Esophagus squamous epithelium (tissue), 5 donors: ENCODE measurements around the gene BDKRB2. TPM values are rescaled to one million over a fixed set of nuclear protein-coding genes. Genes with fewer than 3 reads are reported as not detected.
A peak's percentile ranks its signal among the peaks of the same experiment; 100 is the strongest.

Experiments
- DNase-seq: peaks from one replicate; lab custom pipeline; 2025; lab: John Stamatoyannopoulos, UW
- H3K27ac ChIP-seq, 4 donors: fragments of 200-600 bp; sonication (generic); one replicate each; pipeline ENCODE4 v1.5.1; 2016 to 2019; ENCODE audit warnings: mild to moderate bottlenecking in 1 of 4
- H3K27me3 ChIP-seq, 4 donors: fragments of 200-600 bp; sonication (generic); 1 replicate in 3 of 4; 2 replicates in 1 of 4; pipeline versions ENCODE4 v1.5.1 to v1.6.0; 2017 to 2021; ENCODE audit warnings: antibody characterized with exemption in 1 of 4
- H3K36me3 ChIP-seq, 3 donors: fragments of 200-600 bp; sonication (generic); one replicate each; pipeline ENCODE4 v1.5.1; 2016 to 2019
- H3K4me1 ChIP-seq, 3 donors: fragments of 200-600 bp; sonication (generic); one replicate each; pipeline ENCODE4 v1.5.1; 2017 to 2019
- H3K4me3 ChIP-seq, 4 donors: fragments of 200-600 bp; sonication (generic); 1 replicate in 3 of 4; 2 replicates in 1 of 4; pipeline ENCODE4 v1.5.1; 2016 to 2019; ENCODE audit warnings: mild to moderate bottlenecking in 2 of 4, moderate library complexity in 1 of 4
- H3K9me3 ChIP-seq, 3 donors: fragments of 200-600 bp; sonication (generic); one replicate each; pipeline ENCODE4 v1.5.1; 2016 to 2019
- CTCF ChIP-seq, 6 experiments: fragments of 450-650 bp in 4 of 6; fragments of 200-600 bp in 2 of 6; sonication (generic) in 2 of 6; IDR thresholded peaks; one replicate each; pipeline ENCODE4 v1.5.1; 2016 to 2019; ENCODE audit warnings: antibody characterized with exemption in 6 of 6, mild to moderate bottlenecking in 4 of 6, moderate library complexity in 4 of 6
- POLR2A ChIP-seq, 4 donors: fragments of 450-650 bp; IDR thresholded peaks; one replicate each; pipeline ENCODE4 v1.6.1; 2017; ENCODE audit warnings: antibody characterized with exemption in 4 of 4, mild to moderate bottlenecking in 4 of 4, moderate library complexity in 3 of 4
- WGBS, 2 donors: methylation state at CpG; one replicate each; pipeline ENCODE4 v1.1.5; 2018; 5-methylcytosine and 5-hydroxymethylcytosine counted together
- intact Hi-C: fragments of 100-400 bp; cut with DNase I; formaldehyde crosslinking; loops from one replicate; pipeline ENCODE4 v1.15.0; 2022
- total RNA-seq, 4 donors: library from RNA; depleted of rRNA; stranded (reverse); fragments of >200 nt; gene quantifications; one replicate each; pipeline ENCODE4 v1.1.0, GENCODE V29; 2016
- donor health status: DM: yes; HTN: yes; CAD: no.

The BDKRB2 gene
- total RNA-seq, 4 donors from 2014 or later, result 18.8 to 31.2 (median 20.0) TPM

GRCh38 chr14:96272777-96273473 is 68.3 kb downstream of the BDKRB2 start:
- WGBS, 2 donors, result 9 to 41% methylated on average over 2 to 3 of the region's 3 CpGs

GRCh38 chr14:96273629-96274028 is 69.0 kb downstream of the BDKRB2 start:
- WGBS, 2 donors, result 72 to 78% methylated on average over 3 to 5 of the region's 5 CpGs

More at GRCh38 chr14:96272777-96273473, 68.3 kb downstream of the BDKRB2 start:
- Histone ChIP-seq H3K4me1 (peaks cover 22 to 62% (median 36%) of the 10 kb centered on the region in 3 donors), H3K27me3 (no peaks in the 10 kb centered on the region), H3K36me3 (no peaks in the 10 kb centered on the region), H3K27ac (no peak overlapping the region), H3K9me3 (peaks cover 0 to 6% (median 5%) of the 10 kb centered on the region in 3 donors), H3K4me3 (no peak overlapping the region)
- intact Hi-C loops, result no loop called here
- TF ChIP-seq POLR2A (IDR thresholded peaks at IDR 0.05) (no peak), CTCF (IDR thresholded peaks at IDR 0.05) (peak in 1 of 6 experiments; percentile 8)
- DNase-seq, result no peak

GRCh38 chr14:96274122-96274521 is 69.5 kb downstream of the BDKRB2 start:
- WGBS, 2 donors, result 89% methylated on average over 5 of the region's 5 CpGs
- Histone ChIP-seq H3K36me3 (no peaks in the 10 kb centered on the region), H3K4me3 (no peak overlapping the region), H3K27me3 (no peaks in the 10 kb centered on the region), H3K27ac (peak overlapping the region in 3 of 4 donors; percentile 14 to 26 (median 14)), H3K9me3 (peaks cover 0 to 16% (median 11%) of the 10 kb centered on the region in 3 donors), H3K4me1 (peaks cover 17 to 50% (median 24%) of the 10 kb centered on the region in 3 donors)
- no peak for TF ChIP-seq CTCF (IDR thresholded peaks at IDR 0.05)
- no peak for TF ChIP-seq POLR2A (IDR thresholded peaks at IDR 0.05)
- intact Hi-C loops, result loop anchor here (2.0 kb wide), 1 partner anchor 171 kb away; no protein-coding TSS in a partner anchor
- no peak for DNase-seq

More at GRCh38 chr14:96273629-96274028, 69.0 kb downstream of the BDKRB2 start:
- TF ChIP-seq POLR2A (IDR thresholded peaks at IDR 0.05), result no peak
- TF ChIP-seq CTCF (IDR thresholded peaks at IDR 0.05), result no peak
- no peaks in the 10 kb centered on the region for H3K27me3 ChIP-seq
- H3K27ac ChIP-seq, result peak overlapping the region in 3 of 4 donors; percentile 14 to 26 (median 14)
- no peaks in the 10 kb centered on the region for H3K36me3 ChIP-seq
- no peak overlapping the region for H3K4me3 ChIP-seq
- DNase-seq, result no peak
- peaks cover 19 to 55% (median 29%) of the 10 kb centered on the region in 3 donors for H3K4me1 ChIP-seq
- H3K9me3 ChIP-seq, result peaks cover 0 to 13% (median 11%) of the 10 kb centered on the region in 3 donors
- intact Hi-C loops, result loop anchor here (2.0 kb wide), 1 partner anchor 171 kb away; no protein-coding TSS in a partner anchor

GRCh38 chr14:96274543-96274942 is 69.9 kb downstream of the BDKRB2 start:
- H3K36me3 ChIP-seq, result peaks cover 0 to 1% (median 0%) of the 10 kb centered on the region in 3 donors
- no peak for TF ChIP-seq POLR2A (IDR thresholded peaks at IDR 0.05)
- no peak for TF ChIP-seq CTCF (IDR thresholded peaks at IDR 0.05)
- peaks cover 13 to 46% (median 20%) of the 10 kb centered on the region in 3 donors for H3K4me1 ChIP-seq
- no peaks in the 10 kb centered on the region for H3K27me3 ChIP-seq
- no peak overlapping the region for H3K4me3 ChIP-seq
- peaks cover 0 to 16% (median 11%) of the 10 kb centered on the region in 3 donors for H3K9me3 ChIP-seq
- 54 to 64% methylated on average over 5 to 6 of the region's 6 CpGs for WGBS, 2 donors
- DNase-seq, result no peak
- intact Hi-C loops, result loop anchor here (2.0 kb wide), 1 partner anchor 172 kb away; no protein-coding TSS in a partner anchor
- peak overlapping the region in 2 of 4 donors; percentile 24 to 38 for H3K27ac ChIP-seq
